SK-N-SH treated with all-trans-retinoic acid at 6 μM for 48 hours (cell line): Measurements from ENCODE around the gene LRP8.
"Not testable (repeated sequence)": the region's sequence is repeated elsewhere in the genome, so short reads cannot be mapped to it uniquely, and the experiment has no call there.

ENCODE experiments used
- ATAC-seq: fragments of 200-7000 bp; cut with Tn5 transposase; 3 replicates; pipeline ENCODE4 v1.9.1; 2020; ENCODE audit warnings: mild to moderate bottlenecking, moderate library complexity
- ARNTL ChIP-seq: fragments of 450-650 bp; formaldehyde crosslinking; IDR thresholded peaks from 2 replicates; pipeline ENCODE4 v1.5.0; 2020; ENCODE audit warnings: low read depth, mild to moderate bottlenecking, moderate library complexity, borderline replicate concordance
- BACH2 ChIP-seq: fragments of 250-450 bp; sonication (Bioruptor Pico); IDR thresholded peaks from 2 replicates; pipeline ENCODE4 v1.9.0; 2021; ENCODE audit warnings: mild to moderate bottlenecking, borderline replicate concordance
- CREB5 ChIP-seq: fragments of 250-450 bp; sonication (Bioruptor Pico); IDR thresholded peaks from 2 replicates; pipeline ENCODE4 v1.5.1; 2020; ENCODE audit warnings: low read depth, mild to moderate bottlenecking, moderate library complexity
- CSDC2 ChIP-seq: fragments of 250-450 bp; sonication (Bioruptor Pico); IDR thresholded peaks from 2 replicates; pipeline ENCODE4 v1.5.0; 2020; ENCODE audit warnings: mild to moderate bottlenecking, moderate library complexity
- ESRRG ChIP-seq: fragments of 250-450 bp; sonication (Bioruptor Pico); IDR thresholded peaks from 2 replicates; pipeline ENCODE4 v1.6.1; 2021; ENCODE audit warnings: mild to moderate bottlenecking
- OSR1 ChIP-seq: fragments of 250-450 bp; sonication (Bioruptor Pico); IDR thresholded peaks from 2 replicates; pipeline ENCODE4 v1.8.0; 2022; ENCODE audit warnings: moderate library complexity, mild to moderate bottlenecking, inconsistent platforms
- PATZ1 ChIP-seq: fragments of 250-450 bp; sonication (Bioruptor Pico); IDR thresholded peaks from 2 replicates; pipeline ENCODE4 v1.8.0; 2020; ENCODE audit warnings: mild to moderate bottlenecking, moderate library complexity, borderline replicate concordance
- POU6F1 ChIP-seq: fragments of 250-450 bp; sonication (Bioruptor Pico); IDR thresholded peaks from 2 replicates; pipeline ENCODE4 v1.8.0; 2021; ENCODE audit warnings: low read depth, mild to moderate bottlenecking, moderate library complexity, borderline replicate concordance
- PPARA ChIP-seq: fragments of 250-450 bp; sonication (Bioruptor Pico); IDR thresholded peaks from 2 replicates; pipeline ENCODE4 v1.5.0; 2020; ENCODE audit warnings: mild to moderate bottlenecking, borderline replicate concordance
- RARB ChIP-seq: fragments of 250-450 bp; sonication (Bioruptor Pico); IDR thresholded peaks from 2 replicates; pipeline ENCODE4 v1.8.0; 2021; ENCODE audit warnings: mild to moderate bottlenecking, moderate library complexity
- SNAI2 ChIP-seq: fragments of 250-450 bp; sonication (Bioruptor Pico); IDR thresholded peaks from 2 replicates; pipeline ENCODE4 v1.5.0; 2020; ENCODE audit warnings: mild to moderate bottlenecking, moderate library complexity
- TCF4 ChIP-seq: fragments of 250-450 bp; sonication (Bioruptor Pico); IDR thresholded peaks from 2 replicates; pipeline ENCODE4 v1.8.0; 2021; ENCODE audit warnings: mild to moderate bottlenecking, moderate library complexity, borderline replicate concordance
- TOX ChIP-seq: fragments of 250-450 bp; sonication (Bioruptor Pico); IDR thresholded peaks from 2 replicates; pipeline ENCODE4 v1.8.0; 2021; ENCODE audit warnings: mild to moderate bottlenecking, moderate library complexity, borderline replicate concordance
- ZC3H10 ChIP-seq: fragments of 250-450 bp; sonication (Bioruptor Pico); IDR thresholded peaks from 2 replicates; pipeline ENCODE4 v1.5.1; 2021; ENCODE audit warnings: mild to moderate bottlenecking, moderate library complexity
- ZFP30 ChIP-seq: fragments of 450-650 bp; formaldehyde crosslinking; IDR thresholded peaks from 2 replicates; pipeline ENCODE4 v1.5.0; 2022; ENCODE audit warnings: mild to moderate bottlenecking, moderate library complexity
- ZNF565 ChIP-seq: fragments of 450-650 bp; formaldehyde crosslinking; conservative IDR thresholded peaks from 2 replicates; pipeline ENCODE4 v1.5.0; 2020; ENCODE audit warnings: low read depth, mild to moderate bottlenecking, moderate library complexity
- ZNF8 ChIP-seq: fragments of 450-650 bp; formaldehyde crosslinking; IDR thresholded peaks from 2 replicates; pipeline ENCODE4 v1.5.0; 2020; ENCODE audit warnings: mild to moderate bottlenecking, moderate library complexity
- TF ChIP-seq, protein P1 (sequence below): fragments of 250-450 bp; sonication (Bioruptor Pico); IDR thresholded peaks from 2 replicates; pipeline ENCODE4 v1.5.0; 2020; ENCODE audit warnings: mild to moderate bottlenecking, moderate library complexity
- TF ChIP-seq, protein P2 (sequence below): fragments of 250-450 bp; sonication (Bioruptor Pico); IDR thresholded peaks from 2 replicates; pipeline ENCODE4 v1.5.1; 2021; ENCODE audit warnings: mild to moderate bottlenecking, moderate library complexity

LRP8 gene

GRCh38 chr1:53285969-53286760 is 41.7 kb downstream of the LRP8 start:
- TF ChIP-seq ZC3H10: no peak
- TF ChIP-seq PPARA (CRISPR knock-in tag): no peak
- TF ChIP-seq SNAI2 (CRISPR knock-in tag): no peak
- TF ChIP-seq ZFP30 (CRISPR knock-in tag): no peak
- TF ChIP-seq, protein P1, sequence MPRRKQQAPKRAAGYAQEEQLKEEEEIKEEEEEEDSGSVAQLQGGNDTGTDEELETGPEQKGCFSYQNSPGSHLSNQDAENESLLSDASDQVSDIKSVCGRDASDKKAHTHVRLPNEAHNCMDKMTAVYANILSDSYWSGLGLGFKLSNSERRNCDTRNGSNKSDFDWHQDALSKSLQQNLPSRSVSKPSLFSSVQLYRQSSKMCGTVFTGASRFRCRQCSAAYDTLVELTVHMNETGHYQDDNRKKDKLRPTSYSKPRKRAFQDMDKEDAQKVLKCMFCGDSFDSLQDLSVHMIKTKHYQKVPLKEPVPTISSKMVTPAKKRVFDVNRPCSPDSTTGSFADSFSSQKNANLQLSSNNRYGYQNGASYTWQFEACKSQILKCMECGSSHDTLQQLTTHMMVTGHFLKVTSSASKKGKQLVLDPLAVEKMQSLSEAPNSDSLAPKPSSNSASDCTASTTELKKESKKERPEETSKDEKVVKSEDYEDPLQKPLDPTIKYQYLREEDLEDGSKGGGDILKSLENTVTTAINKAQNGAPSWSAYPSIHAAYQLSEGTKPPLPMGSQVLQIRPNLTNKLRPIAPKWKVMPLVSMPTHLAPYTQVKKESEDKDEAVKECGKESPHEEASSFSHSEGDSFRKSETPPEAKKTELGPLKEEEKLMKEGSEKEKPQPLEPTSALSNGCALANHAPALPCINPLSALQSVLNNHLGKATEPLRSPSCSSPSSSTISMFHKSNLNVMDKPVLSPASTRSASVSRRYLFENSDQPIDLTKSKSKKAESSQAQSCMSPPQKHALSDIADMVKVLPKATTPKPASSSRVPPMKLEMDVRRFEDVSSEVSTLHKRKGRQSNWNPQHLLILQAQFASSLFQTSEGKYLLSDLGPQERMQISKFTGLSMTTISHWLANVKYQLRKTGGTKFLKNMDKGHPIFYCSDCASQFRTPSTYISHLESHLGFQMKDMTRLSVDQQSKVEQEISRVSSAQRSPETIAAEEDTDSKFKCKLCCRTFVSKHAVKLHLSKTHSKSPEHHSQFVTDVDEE (CRISPR knock-in tag): no peak
- no peak for TF ChIP-seq TCF4
- TF ChIP-seq ZNF8: no peak
- no peak for TF ChIP-seq OSR1 (CRISPR knock-in tag)
- no peak for ATAC-seq

DNA sequence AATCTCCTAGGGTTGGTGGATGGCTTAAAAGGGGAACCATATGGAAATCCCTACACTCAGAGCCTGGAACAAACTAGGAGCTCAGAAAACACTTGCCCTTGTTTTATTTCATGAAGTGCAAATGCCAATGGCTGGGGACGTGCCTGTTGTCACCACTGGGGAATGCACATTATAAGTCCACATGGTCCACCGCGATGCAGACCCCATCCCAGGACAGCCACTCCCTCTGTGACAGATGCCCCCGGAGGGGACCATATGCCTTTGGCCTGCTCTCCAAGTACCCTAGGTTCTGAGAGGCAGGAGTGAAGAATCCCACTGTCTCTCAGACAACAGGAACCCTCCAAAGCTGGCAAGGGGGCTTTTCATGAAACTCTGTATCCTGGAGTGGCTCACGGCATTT is 42.3 kb downstream of the LRP8 start:
- no peak for ATAC-seq
- TF ChIP-seq OSR1 (CRISPR knock-in tag): no peak
- TF ChIP-seq ZC3H10: no peak
- TF ChIP-seq TOX (CRISPR knock-in tag): no peak

DNA sequence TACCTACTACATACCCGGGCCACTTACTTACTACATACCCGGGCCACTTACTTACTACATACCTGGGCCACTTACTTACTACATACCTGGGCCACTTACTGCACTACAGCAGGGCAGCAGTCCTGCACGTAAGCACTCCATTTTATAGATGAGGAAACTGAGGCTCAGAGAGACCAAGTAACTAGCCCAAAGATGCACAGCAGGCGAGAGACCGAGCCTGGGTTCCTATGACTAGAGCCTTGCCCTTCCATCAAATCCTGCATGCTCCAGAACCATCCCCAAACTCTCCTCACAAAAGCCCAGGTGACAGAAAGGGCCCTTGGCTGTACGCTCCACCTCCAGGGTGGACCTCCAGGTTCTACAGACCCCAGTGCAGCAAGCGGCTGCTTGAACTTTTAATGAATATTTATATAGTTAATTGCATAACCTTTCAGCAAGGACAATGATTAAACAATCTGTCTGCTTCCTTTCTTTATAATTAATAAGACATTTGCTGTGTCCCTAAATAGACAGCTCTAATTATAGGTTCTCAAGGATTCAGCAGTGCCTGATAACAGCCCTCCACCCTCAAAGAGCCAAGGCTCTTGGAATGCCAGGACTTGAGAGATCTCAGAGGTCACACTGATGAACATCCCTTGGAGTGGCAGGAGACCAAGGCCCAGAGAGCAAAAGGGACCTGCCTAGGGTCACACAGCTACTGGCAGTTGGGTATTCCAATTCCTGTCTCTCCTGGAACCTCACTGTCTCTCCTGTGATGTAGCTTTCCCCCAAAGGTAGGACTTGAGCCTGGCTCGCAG is 43.4 kb downstream of the LRP8 start:
- TF ChIP-seq ZNF565 (CRISPR knock-in tag): no peak
- no peak for TF ChIP-seq TCF4
- no peak for TF ChIP-seq PATZ1 (CRISPR knock-in tag)
- no peak for TF ChIP-seq ESRRG (CRISPR knock-in tag)
- TF ChIP-seq RARB (CRISPR knock-in tag): no peak
- no peak for TF ChIP-seq BACH2 (CRISPR knock-in tag)
- no peak for TF ChIP-seq ARNTL (CRISPR knock-in tag)
- TF ChIP-seq ZNF8: no peak
- no peak for TF ChIP-seq OSR1 (CRISPR knock-in tag)
- no peak for TF ChIP-seq ZC3H10
- no peak for TF ChIP-seq POU6F1 (CRISPR knock-in tag)
- no peak for TF ChIP-seq CSDC2 (CRISPR knock-in tag)
- no peak for TF ChIP-seq PPARA (CRISPR knock-in tag)
- TF ChIP-seq ZFP30 (CRISPR knock-in tag): no peak
- TF ChIP-seq, protein P2, sequence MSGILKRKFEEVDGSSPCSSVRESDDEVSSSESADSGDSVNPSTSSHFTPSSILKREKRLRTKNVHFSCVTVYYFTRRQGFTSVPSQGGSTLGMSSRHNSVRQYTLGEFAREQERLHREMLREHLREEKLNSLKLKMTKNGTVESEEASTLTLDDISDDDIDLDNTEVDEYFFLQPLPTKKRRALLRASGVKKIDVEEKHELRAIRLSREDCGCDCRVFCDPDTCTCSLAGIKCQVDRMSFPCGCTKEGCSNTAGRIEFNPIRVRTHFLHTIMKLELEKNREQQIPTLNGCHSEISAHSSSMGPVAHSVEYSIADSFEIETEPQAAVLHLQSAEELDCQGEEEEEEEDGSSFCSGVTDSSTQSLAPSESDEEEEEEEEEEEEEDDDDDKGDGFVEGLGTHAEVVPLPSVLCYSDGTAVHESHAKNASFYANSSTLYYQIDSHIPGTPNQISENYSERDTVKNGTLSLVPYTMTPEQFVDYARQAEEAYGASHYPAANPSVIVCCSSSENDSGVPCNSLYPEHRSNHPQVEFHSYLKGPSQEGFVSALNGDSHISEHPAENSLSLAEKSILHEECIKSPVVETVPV: no peak
- TF ChIP-seq CREB5 (CRISPR knock-in tag): no peak
- no peak for TF ChIP-seq SNAI2 (CRISPR knock-in tag)
- ATAC-seq: no peak

DNA sequence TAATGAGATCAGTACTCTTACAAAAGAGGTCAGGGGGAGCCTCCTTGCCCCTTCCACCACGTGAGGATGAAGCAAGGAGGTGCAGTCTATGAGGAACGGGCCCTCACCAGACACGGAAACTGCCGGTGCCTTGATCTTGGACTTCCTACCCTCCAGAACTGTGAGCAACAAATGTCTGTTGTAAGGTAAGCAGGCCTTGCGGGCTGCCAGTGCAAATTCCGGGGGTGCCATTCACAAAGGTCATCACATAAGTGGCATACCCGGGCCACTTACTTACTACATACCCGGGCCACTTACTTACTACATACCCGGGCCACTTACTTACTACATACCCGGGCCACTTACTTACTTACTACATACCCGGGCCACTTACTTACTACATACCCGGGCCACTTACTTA is 44.7 kb downstream of the LRP8 start:
- ATAC-seq: not testable (repeated sequence)
